HG03521 (cell line): Measurements from ENCODE around the gene ATP6AP1.

Source experiments
- ATAC-seq: cut with Tn5 transposase; IDR thresholded peaks from one replicate; pipeline ENCODE4 v1.9.1; 2021; ENCODE audit warnings: mild to moderate bottlenecking, moderate library complexity; ENCODE audit not compliant: unreplicated experiment

Gene ATP6AP1

DNA sequence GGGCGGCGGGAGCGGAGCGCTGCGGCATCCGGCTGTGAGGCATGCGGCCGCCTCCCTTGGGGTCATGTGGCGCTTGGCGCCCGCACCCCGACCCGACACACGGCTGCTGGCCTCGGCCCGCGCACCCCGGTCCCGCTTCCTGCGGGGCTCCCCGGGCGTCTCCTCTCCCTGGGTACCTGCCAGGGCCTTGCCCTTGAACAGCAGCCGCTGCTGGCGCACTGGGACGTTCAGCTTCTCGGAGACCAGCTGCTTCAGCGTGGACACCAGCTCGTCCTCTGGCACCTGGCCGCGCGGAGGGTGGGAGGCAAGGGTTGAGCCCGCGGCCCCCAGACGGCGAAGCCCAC is 57.5 kb downstream of the ATP6AP1 start:
- no peak for ATAC-seq
